ENCODE measurements around the gene ZNF280D. TPM values are rescaled to one million over a fixed set of nuclear protein-coding genes. Genes with fewer than 3 reads are reported as not detected.

The ZNF280D gene
- total RNA-seq, 1 experiment from 2014 or later: 25.3 TPM

DNA sequence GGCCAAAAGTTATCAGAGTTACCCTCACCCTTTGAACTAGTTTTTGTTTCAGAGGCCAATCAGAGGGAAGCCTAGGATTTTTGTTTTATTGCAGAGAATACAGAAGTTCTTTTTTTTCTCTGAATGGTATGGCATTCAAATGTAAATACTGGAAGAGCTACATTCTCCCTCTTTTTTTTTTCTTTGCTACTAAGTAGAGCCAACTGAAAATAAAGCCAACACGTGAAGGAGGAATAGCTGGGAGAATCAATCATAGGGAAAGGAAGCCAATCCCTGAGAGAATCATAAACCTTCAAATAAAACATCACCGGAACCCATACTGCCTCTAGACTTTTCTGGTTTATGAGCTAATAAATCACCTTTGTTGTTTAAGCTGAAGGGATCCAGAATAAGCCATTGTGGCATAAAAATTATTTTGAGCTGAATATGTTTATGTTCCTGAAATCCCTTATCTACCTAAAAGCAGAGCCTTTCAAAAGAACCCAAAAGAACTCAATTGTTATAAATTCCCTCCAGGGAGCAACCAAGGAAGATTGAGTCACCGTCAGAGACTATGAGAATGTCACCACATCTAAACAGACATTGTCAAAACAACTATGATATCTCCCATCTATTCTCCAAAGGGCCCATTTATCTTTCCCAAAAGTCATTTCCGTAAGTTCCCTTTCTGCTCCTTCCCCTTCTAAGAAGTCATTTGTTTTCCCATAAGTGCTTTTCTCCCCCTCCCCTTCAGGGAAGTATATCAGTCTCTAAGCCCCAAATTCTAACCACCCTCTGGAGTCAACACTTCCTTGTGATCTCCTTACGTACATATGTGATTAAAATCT lies 3.8 kb upstream of the ZNF280D start:
- H3K9me3 ChIP-seq (ENCODE audit: control insufficient read depth in 1 of 2, insufficient read depth in 1 of 2, low read depth in 1 of 2, low read length in 2 of 2): no peaks in the 10 kb centered on the region
- no TSS peak for BruUV-seq (replicated peaks)
- no peaks in the 10 kb centered on the region for H4K20me1 ChIP-seq (ENCODE audit: insufficient read depth)
- POLR2A ChIA-PET: no interaction called here
- RAD21 ChIA-PET (ENCODE audit: low non-redundant PET in 1 of 2, low total read pairs in 2 of 2, uncharacterized antibody in 2 of 2, unreplicated experiment in 2 of 2): no interaction called here
- H3K4me3 ChIP-seq (replicated peaks in 1 of 2; ENCODE audit: low read depth in 1 of 2, low read length in 2 of 2): no peak overlapping the region
- DNase-seq (ENCODE audit: low read depth, low spot score) (no peak), ATAC-seq (no peak)
- H2AFZ ChIP-seq (ENCODE audit: low read depth, low read length, poor library complexity, severe bottlenecking): no peak overlapping the region
- no peaks in the 10 kb centered on the region for H3K9me2 ChIP-seq (ENCODE audit: insufficient read depth)
- H3K4me2 ChIP-seq (ENCODE audit: low read length): no peak overlapping the region
- CTCF ChIA-PET: no interaction called here
- TF ChIP-seq, protein P1, sequence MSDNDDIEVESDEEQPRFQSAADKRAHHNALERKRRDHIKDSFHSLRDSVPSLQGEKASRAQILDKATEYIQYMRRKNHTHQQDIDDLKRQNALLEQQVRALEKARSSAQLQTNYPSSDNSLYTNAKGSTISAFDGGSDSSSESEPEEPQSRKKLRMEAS (IDR thresholded peaks at IDR 0.05): no peak
- TF ChIP-seq RAD21 (IDR thresholded peaks at IDR 0.05; ENCODE audit: low read depth): no peak
- no peak for TF ChIP-seq TCF7L2 (IDR thresholded peaks at IDR 0.05; ENCODE audit: borderline replicate concordance, extremely low read depth, insufficient read depth, insufficient read length)
- TF ChIP-seq, protein P2, sequence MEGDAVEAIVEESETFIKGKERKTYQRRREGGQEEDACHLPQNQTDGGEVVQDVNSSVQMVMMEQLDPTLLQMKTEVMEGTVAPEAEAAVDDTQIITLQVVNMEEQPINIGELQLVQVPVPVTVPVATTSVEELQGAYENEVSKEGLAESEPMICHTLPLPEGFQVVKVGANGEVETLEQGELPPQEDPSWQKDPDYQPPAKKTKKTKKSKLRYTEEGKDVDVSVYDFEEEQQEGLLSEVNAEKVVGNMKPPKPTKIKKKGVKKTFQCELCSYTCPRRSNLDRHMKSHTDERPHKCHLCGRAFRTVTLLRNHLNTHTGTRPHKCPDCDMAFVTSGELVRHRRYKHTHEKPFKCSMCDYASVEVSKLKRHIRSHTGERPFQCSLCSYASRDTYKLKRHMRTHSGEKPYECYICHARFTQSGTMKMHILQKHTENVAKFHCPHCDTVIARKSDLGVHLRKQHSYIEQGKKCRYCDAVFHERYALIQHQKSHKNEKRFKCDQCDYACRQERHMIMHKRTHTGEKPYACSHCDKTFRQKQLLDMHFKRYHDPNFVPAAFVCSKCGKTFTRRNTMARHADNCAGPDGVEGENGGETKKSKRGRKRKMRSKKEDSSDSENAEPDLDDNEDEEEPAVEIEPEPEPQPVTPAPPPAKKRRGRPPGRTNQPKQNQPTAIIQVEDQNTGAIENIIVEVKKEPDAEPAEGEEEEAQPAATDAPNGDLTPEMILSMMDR (IDR thresholded peaks at IDR 0.05 in 2 of 3, conservative IDR thresholded peaks at IDR 0.05 in 1 of 3; ENCODE audit: borderline replicate concordance in 1 of 3, insufficient read depth in 1 of 3, low read depth in 2 of 3, low read length in 2 of 3): no peak
- TF ChIP-seq ELF1 (IDR thresholded peaks at IDR 0.05; ENCODE audit: borderline replicate concordance, low read depth): no peak
- TF ChIP-seq SRF (IDR thresholded peaks at IDR 0.05; ENCODE audit: low read depth): no peak
- TF ChIP-seq FOSL1 (IDR thresholded peaks at IDR 0.05; ENCODE audit: low read depth): no peak
- TF ChIP-seq CBX3 (IDR thresholded peaks at IDR 0.05; ENCODE audit: low read depth): no peak
- no peak for TF ChIP-seq ZNF274 (IDR thresholded peaks at IDR 0.05; ENCODE audit: low read depth, low read length)
- TF ChIP-seq ZFX (IDR thresholded peaks at IDR 0.05): no peak
- TF ChIP-seq, protein P3, sequence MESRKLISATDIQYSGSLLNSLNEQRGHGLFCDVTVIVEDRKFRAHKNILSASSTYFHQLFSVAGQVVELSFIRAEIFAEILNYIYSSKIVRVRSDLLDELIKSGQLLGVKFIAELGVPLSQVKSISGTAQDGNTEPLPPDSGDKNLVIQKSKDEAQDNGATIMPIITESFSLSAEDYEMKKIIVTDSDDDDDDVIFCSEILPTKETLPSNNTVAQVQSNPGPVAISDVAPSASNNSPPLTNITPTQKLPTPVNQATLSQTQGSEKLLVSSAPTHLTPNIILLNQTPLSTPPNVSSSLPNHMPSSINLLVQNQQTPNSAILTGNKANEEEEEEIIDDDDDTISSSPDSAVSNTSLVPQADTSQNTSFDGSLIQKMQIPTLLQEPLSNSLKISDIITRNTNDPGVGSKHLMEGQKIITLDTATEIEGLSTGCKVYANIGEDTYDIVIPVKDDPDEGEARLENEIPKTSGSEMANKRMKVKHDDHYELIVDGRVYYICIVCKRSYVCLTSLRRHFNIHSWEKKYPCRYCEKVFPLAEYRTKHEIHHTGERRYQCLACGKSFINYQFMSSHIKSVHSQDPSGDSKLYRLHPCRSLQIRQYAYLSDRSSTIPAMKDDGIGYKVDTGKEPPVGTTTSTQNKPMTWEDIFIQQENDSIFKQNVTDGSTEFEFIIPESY (IDR thresholded peaks at IDR 0.05; ENCODE audit: extremely low read depth, insufficient replicate concordance, low read length): no peak
- TF ChIP-seq SP1 (IDR thresholded peaks at IDR 0.05; ENCODE audit: low read depth): no peak
- TF ChIP-seq POLR2AphosphoS5 (IDR thresholded peaks at IDR 0.05; ENCODE audit: low read depth, low read length): no peak
- no peak for TF ChIP-seq JUND (IDR thresholded peaks at IDR 0.05)
- no peak for TF ChIP-seq YY1 (IDR thresholded peaks at IDR 0.05; ENCODE audit: extremely low read depth, insufficient replicate concordance, low read depth, low read length)
- no peak for TF ChIP-seq POLR2A (IDR thresholded peaks at IDR 0.05; ENCODE audit: borderline replicate concordance, extremely low read depth, insufficient read depth, insufficient read length)
- no peak for TF ChIP-seq SIN3A (IDR thresholded peaks at IDR 0.05; ENCODE audit: low read depth)
- TF ChIP-seq, protein P4, sequence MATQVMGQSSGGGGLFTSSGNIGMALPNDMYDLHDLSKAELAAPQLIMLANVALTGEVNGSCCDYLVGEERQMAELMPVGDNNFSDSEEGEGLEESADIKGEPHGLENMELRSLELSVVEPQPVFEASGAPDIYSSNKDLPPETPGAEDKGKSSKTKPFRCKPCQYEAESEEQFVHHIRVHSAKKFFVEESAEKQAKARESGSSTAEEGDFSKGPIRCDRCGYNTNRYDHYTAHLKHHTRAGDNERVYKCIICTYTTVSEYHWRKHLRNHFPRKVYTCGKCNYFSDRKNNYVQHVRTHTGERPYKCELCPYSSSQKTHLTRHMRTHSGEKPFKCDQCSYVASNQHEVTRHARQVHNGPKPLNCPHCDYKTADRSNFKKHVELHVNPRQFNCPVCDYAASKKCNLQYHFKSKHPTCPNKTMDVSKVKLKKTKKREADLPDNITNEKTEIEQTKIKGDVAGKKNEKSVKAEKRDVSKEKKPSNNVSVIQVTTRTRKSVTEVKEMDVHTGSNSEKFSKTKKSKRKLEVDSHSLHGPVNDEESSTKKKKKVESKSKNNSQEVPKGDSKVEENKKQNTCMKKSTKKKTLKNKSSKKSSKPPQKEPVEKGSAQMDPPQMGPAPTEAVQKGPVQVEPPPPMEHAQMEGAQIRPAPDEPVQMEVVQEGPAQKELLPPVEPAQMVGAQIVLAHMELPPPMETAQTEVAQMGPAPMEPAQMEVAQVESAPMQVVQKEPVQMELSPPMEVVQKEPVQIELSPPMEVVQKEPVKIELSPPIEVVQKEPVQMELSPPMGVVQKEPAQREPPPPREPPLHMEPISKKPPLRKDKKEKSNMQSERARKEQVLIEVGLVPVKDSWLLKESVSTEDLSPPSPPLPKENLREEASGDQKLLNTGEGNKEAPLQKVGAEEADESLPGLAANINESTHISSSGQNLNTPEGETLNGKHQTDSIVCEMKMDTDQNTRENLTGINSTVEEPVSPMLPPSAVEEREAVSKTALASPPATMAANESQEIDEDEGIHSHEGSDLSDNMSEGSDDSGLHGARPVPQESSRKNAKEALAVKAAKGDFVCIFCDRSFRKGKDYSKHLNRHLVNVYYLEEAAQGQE (IDR thresholded peaks at IDR 0.05; ENCODE audit: low read depth): no peak
- no peak for TF ChIP-seq EGR1 (IDR thresholded peaks at IDR 0.05; ENCODE audit: low read depth)
- TF ChIP-seq CEBPB (IDR thresholded peaks at IDR 0.05; ENCODE audit: low read depth): no peak
- peaks cover 0 to 9% of the 10 kb centered on the region in 2 experiments; a peak in 2 of 4 replicates for H3K4me1 ChIP-seq (ENCODE audit: control insufficient read depth in 1 of 2, insufficient read depth in 2 of 2, low read length in 2 of 2)
- peaks cover 8% of the 10 kb centered on the region for H3K79me2 ChIP-seq (ENCODE audit: insufficient read depth, low read length)
- H3K36me3 ChIP-seq (ENCODE audit: control insufficient read depth in 1 of 2, insufficient read depth in 2 of 2, low read length in 2 of 2): no peaks in the 10 kb centered on the region
- H3K27me3 ChIP-seq (ENCODE audit: insufficient read depth, low read length): no peaks in the 10 kb centered on the region
- intact Hi-C loops (cut with micrococcal nuclease): no loop called here
- no peak overlapping the region for H3K27ac ChIP-seq (ENCODE audit: low read depth, low read length)
- H3K9ac ChIP-seq (ENCODE audit: low read length): no peak overlapping the region
